HepG2 (cell line): ENCODE data around the gene TNIP1. TPM values are rescaled to one million over a fixed set of nuclear protein-coding genes. Genes with fewer than 3 reads are reported as not detected.

Experiments
- GMEB2 ChIP-seq: IDR thresholded peaks from 2 replicates; pipeline ENCODE4 v1.6.1; 2016; ENCODE audit warnings: missing biosample characterization, missing genetic modification reagents, low read depth
- MNT ChIP-seq: fragments of 450-650 bp; IDR thresholded peaks from 2 replicates; pipeline ENCODE4 v1.6.1; 2016
- NFKB2 ChIP-seq: sonication (generic); formaldehyde crosslinking; IDR thresholded peaks from 2 replicates; pipeline ENCODE4 v1.4.0; 2020; ENCODE audit warnings: missing genetic modification reagents, borderline replicate concordance
- NKX3-1 ChIP-seq: sonication (generic); formaldehyde crosslinking; IDR thresholded peaks from 2 replicates; pipeline ENCODE4 v1.5.0; 2020; ENCODE audit warnings: missing genetic modification reagents
- NR2C2 ChIP-seq: sonication (generic); formaldehyde crosslinking; IDR thresholded peaks from 2 replicates; pipeline ENCODE4 v1.4.0; 2020; ENCODE audit warnings: missing genetic modification reagents, mild to moderate bottlenecking, moderate library complexity, borderline replicate concordance
- PBX3 ChIP-seq: sonication (generic); formaldehyde crosslinking; IDR thresholded peaks from 2 replicates; pipeline ENCODE4 v1.8.1; 2023; ENCODE audit warnings: missing genetic modification reagents, inconsistent platforms, borderline replicate concordance
- PRDM4 ChIP-seq: sonication (generic); formaldehyde crosslinking; IDR thresholded peaks from 2 replicates; pipeline ENCODE4 v1.9.0; 2021; ENCODE audit warnings: missing genetic modification reagents, borderline replicate concordance
- SMARCE1 ChIP-seq: fragments of 450-650 bp; IDR thresholded peaks from 2 replicates; pipeline ENCODE4 v1.6.1; 2017; ENCODE audit warnings: borderline replicate concordance
- SRSF9 ChIP-seq: fragments of 200-400 bp; formaldehyde crosslinking; IDR thresholded peaks from 2 replicates; pipeline ENCODE4 v1.6.1; 2018; ENCODE audit warnings: borderline replicate concordance, mild to moderate bottlenecking, low read depth, low read length; ENCODE audit not compliant: insufficient read depth, poor library complexity, severe bottlenecking
- YEATS2 ChIP-seq: sonication (generic); formaldehyde crosslinking; IDR thresholded peaks from 2 replicates; pipeline ENCODE4 v1.4.0; 2020; ENCODE audit warnings: missing genetic modification reagents, borderline replicate concordance
- ZBTB3 ChIP-seq: sonication (generic); formaldehyde crosslinking; IDR thresholded peaks from 2 replicates; pipeline ENCODE4 v1.4.0; 2020; ENCODE audit warnings: low read depth, mild to moderate bottlenecking, moderate library complexity, missing genetic modification reagents, borderline replicate concordance
- ZC3H13 ChIP-seq: sonication (generic); formaldehyde crosslinking; IDR thresholded peaks from 2 replicates; pipeline ENCODE4 v1.8.1; 2023; ENCODE audit warnings: mild to moderate bottlenecking, missing genetic modification reagents, moderate library complexity
- ZMYM4 ChIP-seq: sonication (generic); formaldehyde crosslinking; IDR thresholded peaks from 2 replicates; pipeline ENCODE4 v1.8.1; 2023; ENCODE audit warnings: mild to moderate bottlenecking, missing genetic modification reagents
- ZNF17 ChIP-seq: sonication (generic); formaldehyde crosslinking; IDR thresholded peaks from 2 replicates; pipeline ENCODE4 v1.5.0; 2020; ENCODE audit warnings: mild to moderate bottlenecking, missing genetic modification reagents
- ZNF430 ChIP-seq: sonication (generic); formaldehyde crosslinking; IDR thresholded peaks from 2 replicates; pipeline ENCODE4 v1.9.0; 2021; ENCODE audit warnings: mild to moderate bottlenecking, missing genetic modification reagents
- ZNF460 ChIP-seq: sonication (generic); formaldehyde crosslinking; IDR thresholded peaks from 2 replicates; pipeline ENCODE4 v1.5.1; 2020; ENCODE audit warnings: missing genetic modification reagents, mild to moderate bottlenecking, borderline replicate concordance
- ZNF570 ChIP-seq: sonication (generic); formaldehyde crosslinking; IDR thresholded peaks from 2 replicates; pipeline ENCODE4 v1.4.0; 2020; ENCODE audit warnings: mild to moderate bottlenecking, missing genetic modification reagents, borderline replicate concordance
- ZNF713 ChIP-seq: sonication (generic); formaldehyde crosslinking; IDR thresholded peaks from 2 replicates; pipeline ENCODE4 v1.4.0; 2020; ENCODE audit warnings: mild to moderate bottlenecking, missing genetic modification reagents
- polyA plus RNA-seq, 8 experiments: library from polyadenylated mRNA; depleted of rRNA in 3 of 8; stranded (reverse) in 7 of 8; unstranded in 1 of 8; fragments of >200 nt; fragmentation: Illumina TruSeq in 4 of 8; extraction: Trizol in 4 of 8; gene quantifications; 2 replicates each; pipeline versions ENCODE4 v1.2.1 to v1.2.3, GENCODE V29; 2011 to 2016; ENCODE audit warnings: low read depth in 4 of 8, missing spikeins in 1 of 8, mixed read lengths in 1 of 8; ENCODE audit not compliant: insufficient read depth in 1 of 8
- total RNA-seq, 5 experiments: library from RNA; depleted of rRNA; stranded (reverse); fragments of >200 nt; fragmentation: Illumina TruSeq; extraction: Trizol; gene quantifications; 2 replicates each; pipeline ENCODE4 v1.2.3, GENCODE V29; 2016; ENCODE audit warnings: low read depth in 1 of 5
- TF ChIP-seq, protein P1 (sequence below): IDR thresholded peaks from 2 replicates; pipeline ENCODE4 v1.6.1; 2016; ENCODE audit warnings: mild to moderate bottlenecking, missing biosample characterization, missing genetic modification reagents

TNIP1 gene
- total and polyA plus RNA-seq, 2 of the 13 experiments (the other 11 are each of a cell fraction or from before 2014, with no cell fraction given): 26.2 to 45.9 TPM

- TF ChIP-seq MNT (peak; percentile 32; the same call in 1 of the 2 replicates), ZNF430 (CRISPR knock-in tag) (peak; percentile 91), NFKB2 (CRISPR knock-in tag) (peak; percentile 90; the same call in 1 of the 2 replicates), NKX3-1 (CRISPR knock-in tag) (peak; percentile 71), SRSF9 (no peak), GMEB2 (CRISPR knock-in tag) (peak; percentile 38; the same call in 1 of the 2 replicates), ZC3H13 (CRISPR knock-in tag) (peak; percentile 65; the same call in 1 of the 2 replicates), ZNF460 (CRISPR knock-in tag) (peak; percentile 55; the same call in 1 of the 2 replicates), ZBTB3 (CRISPR knock-in tag) (peak; percentile 35; the same call in 1 of the 2 replicates), ZNF570 (no peak), SMARCE1 (no peak), ZNF17 (CRISPR knock-in tag) (0 out of 2 replicates have a peak, but pooled peaks have one; percentile 65), YEATS2 (CRISPR knock-in tag) (peak; percentile 79), PRDM4 (CRISPR knock-in tag) (no peak), NR2C2 (peak; percentile 65), ZNF713 (no peak), PBX3 (CRISPR knock-in tag) (peak; percentile 90; the same call in 1 of the 2 replicates), ZMYM4 (peak; percentile 32; the same call in 1 of the 2 replicates)
- TF ChIP-seq, protein P1, sequence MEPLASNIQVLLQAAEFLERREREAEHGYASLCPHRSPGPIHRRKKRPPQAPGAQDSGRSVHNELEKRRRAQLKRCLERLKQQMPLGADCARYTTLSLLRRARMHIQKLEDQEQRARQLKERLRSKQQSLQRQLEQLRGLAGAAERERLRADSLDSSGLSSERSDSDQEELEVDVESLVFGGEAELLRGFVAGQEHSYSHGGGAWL (CRISPR knock-in tag): peak; percentile 90; the same call in 1 of the 2 replicates
Measured at GRCh38 chr5:151080613-151081430, at the start of gene TNIP1 (continued).
